ENCODE results near the gene SREK1.

- TF ChIP-seq CTCF (IDR thresholded peaks at IDR 0.05; ENCODE audit: low read length): no peak
- TF ChIP-seq EZH2 (IDR thresholded peaks at IDR 0.05; ENCODE audit: borderline replicate concordance, low read length): no peak
Measured at GRCh38 chr5:66179297-66180051, 35.4 kb downstream of the SREK1 start.

All from OCI-LY1 (cell line).